Measurements from ENCODE around the gene COMT. TPM values are rescaled to one million over a fixed set of nuclear protein-coding genes. Genes with fewer than 3 reads are reported as not detected.
A peak's percentile ranks its signal among the peaks of the same experiment; 100 is the strongest.

The COMT gene
- total and polyA plus RNA-seq, 9 of the 15 experiments (the other 6 are each of a cell fraction or from before 2014, with no cell fraction given), result 12.5 to 351 (median 155) TPM

DNA sequence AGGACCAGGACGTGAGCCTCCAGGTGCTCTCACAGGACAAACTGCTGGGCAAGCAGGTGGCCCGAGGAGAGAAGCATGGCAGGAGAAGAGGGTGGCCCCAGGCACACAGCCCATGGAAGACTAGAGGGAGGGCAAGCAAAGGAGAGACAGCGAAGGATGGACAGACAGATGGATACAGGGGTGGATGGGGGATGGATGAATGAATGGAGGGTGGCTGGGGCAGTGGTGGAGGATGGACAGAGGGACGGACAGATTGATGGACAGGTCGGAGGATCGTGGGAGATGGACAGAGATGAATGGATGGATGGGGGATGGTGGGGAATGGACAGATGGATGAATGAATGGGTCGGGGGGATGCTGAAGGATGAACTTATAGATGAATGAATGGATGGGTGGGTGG lies 52.4 kb downstream of the COMT start (continued):
- TF ChIP-seq, protein P1, sequence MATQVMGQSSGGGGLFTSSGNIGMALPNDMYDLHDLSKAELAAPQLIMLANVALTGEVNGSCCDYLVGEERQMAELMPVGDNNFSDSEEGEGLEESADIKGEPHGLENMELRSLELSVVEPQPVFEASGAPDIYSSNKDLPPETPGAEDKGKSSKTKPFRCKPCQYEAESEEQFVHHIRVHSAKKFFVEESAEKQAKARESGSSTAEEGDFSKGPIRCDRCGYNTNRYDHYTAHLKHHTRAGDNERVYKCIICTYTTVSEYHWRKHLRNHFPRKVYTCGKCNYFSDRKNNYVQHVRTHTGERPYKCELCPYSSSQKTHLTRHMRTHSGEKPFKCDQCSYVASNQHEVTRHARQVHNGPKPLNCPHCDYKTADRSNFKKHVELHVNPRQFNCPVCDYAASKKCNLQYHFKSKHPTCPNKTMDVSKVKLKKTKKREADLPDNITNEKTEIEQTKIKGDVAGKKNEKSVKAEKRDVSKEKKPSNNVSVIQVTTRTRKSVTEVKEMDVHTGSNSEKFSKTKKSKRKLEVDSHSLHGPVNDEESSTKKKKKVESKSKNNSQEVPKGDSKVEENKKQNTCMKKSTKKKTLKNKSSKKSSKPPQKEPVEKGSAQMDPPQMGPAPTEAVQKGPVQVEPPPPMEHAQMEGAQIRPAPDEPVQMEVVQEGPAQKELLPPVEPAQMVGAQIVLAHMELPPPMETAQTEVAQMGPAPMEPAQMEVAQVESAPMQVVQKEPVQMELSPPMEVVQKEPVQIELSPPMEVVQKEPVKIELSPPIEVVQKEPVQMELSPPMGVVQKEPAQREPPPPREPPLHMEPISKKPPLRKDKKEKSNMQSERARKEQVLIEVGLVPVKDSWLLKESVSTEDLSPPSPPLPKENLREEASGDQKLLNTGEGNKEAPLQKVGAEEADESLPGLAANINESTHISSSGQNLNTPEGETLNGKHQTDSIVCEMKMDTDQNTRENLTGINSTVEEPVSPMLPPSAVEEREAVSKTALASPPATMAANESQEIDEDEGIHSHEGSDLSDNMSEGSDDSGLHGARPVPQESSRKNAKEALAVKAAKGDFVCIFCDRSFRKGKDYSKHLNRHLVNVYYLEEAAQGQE (IDR thresholded peaks at IDR 0.05; ENCODE audit: borderline replicate concordance), result no peak
- TF ChIP-seq, protein P1 (CRISPR knock-in tag; IDR thresholded peaks at IDR 0.05; ENCODE audit: low read depth), result no peak
- peak; percentile 71 for TF ChIP-seq ARHGAP35 (IDR thresholded peaks at IDR 0.05; ENCODE audit: partially characterized antibody)
- no peak for TF ChIP-seq SNRNP70 (optimal IDR thresholded peaks at IDR 0.05; ENCODE audit: low read depth, low read length)
- TF ChIP-seq, protein P2, sequence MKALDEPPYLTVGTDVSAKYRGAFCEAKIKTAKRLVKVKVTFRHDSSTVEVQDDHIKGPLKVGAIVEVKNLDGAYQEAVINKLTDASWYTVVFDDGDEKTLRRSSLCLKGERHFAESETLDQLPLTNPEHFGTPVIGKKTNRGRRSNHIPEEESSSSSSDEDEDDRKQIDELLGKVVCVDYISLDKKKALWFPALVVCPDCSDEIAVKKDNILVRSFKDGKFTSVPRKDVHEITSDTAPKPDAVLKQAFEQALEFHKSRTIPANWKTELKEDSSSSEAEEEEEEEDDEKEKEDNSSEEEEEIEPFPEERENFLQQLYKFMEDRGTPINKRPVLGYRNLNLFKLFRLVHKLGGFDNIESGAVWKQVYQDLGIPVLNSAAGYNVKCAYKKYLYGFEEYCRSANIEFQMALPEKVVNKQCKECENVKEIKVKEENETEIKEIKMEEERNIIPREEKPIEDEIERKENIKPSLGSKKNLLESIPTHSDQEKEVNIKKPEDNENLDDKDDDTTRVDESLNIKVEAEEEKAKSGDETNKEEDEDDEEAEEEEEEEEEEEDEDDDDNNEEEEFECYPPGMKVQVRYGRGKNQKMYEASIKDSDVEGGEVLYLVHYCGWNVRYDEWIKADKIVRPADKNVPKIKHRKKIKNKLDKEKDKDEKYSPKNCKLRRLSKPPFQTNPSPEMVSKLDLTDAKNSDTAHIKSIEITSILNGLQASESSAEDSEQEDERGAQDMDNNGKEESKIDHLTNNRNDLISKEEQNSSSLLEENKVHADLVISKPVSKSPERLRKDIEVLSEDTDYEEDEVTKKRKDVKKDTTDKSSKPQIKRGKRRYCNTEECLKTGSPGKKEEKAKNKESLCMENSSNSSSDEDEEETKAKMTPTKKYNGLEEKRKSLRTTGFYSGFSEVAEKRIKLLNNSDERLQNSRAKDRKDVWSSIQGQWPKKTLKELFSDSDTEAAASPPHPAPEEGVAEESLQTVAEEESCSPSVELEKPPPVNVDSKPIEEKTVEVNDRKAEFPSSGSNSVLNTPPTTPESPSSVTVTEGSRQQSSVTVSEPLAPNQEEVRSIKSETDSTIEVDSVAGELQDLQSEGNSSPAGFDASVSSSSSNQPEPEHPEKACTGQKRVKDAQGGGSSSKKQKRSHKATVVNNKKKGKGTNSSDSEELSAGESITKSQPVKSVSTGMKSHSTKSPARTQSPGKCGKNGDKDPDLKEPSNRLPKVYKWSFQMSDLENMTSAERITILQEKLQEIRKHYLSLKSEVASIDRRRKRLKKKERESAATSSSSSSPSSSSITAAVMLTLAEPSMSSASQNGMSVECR (CRISPR knock-in tag; IDR thresholded peaks at IDR 0.05), result no peak
- no peak for TF ChIP-seq ZNF12 (CRISPR knock-in tag; IDR thresholded peaks at IDR 0.05)
- TF ChIP-seq ZNF354B (CRISPR knock-in tag; IDR thresholded peaks at IDR 0.05), result no peak
- no peak for TF ChIP-seq MEF2D (tag; conservative IDR thresholded peaks at IDR 0.05; ENCODE audit: low read depth)
- TF ChIP-seq, protein P3, sequence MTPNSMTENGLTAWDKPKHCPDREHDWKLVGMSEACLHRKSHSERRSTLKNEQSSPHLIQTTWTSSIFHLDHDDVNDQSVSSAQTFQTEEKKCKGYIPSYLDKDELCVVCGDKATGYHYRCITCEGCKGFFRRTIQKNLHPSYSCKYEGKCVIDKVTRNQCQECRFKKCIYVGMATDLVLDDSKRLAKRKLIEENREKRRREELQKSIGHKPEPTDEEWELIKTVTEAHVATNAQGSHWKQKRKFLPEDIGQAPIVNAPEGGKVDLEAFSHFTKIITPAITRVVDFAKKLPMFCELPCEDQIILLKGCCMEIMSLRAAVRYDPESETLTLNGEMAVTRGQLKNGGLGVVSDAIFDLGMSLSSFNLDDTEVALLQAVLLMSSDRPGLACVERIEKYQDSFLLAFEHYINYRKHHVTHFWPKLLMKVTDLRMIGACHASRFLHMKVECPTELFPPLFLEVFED (CRISPR knock-in tag; conservative IDR thresholded peaks at IDR 0.05), result peak; percentile 90; the same call in 1 of the 2 replicates
- no peak for TF ChIP-seq CTBP1 (IDR thresholded peaks at IDR 0.05; ENCODE audit: borderline replicate concordance)
- no peak for TF ChIP-seq ZNF436 (CRISPR knock-in tag; IDR thresholded peaks at IDR 0.05)
- no peak for TF ChIP-seq RBM22 (IDR thresholded peaks at IDR 0.05; ENCODE audit: low read depth, low read length, poor library complexity, severe bottlenecking)
- no peak for TF ChIP-seq MCM5 (IDR thresholded peaks at IDR 0.05; ENCODE audit: low read depth)
- TF ChIP-seq GTF2E2 (tag; IDR thresholded peaks at IDR 0.05), result no peak
- TF ChIP-seq PCBP1 (IDR thresholded peaks at IDR 0.05; ENCODE audit: low read depth, low read length, poor library complexity, severe bottlenecking), result no peak
- TF ChIP-seq OTX1 (CRISPR knock-in tag; IDR thresholded peaks at IDR 0.05), result 0 out of 2 replicates have a peak, but pooled peaks have one; percentile 57
- TF ChIP-seq ZNF134 (CRISPR knock-in tag; conservative IDR thresholded peaks at IDR 0.05), result no peak
